A673 (cell line): ENCODE measurements around the gene BCAP29. TPM values are rescaled to one million over a fixed set of nuclear protein-coding genes. Genes with fewer than 3 reads are reported as not detected.

Experiments used
- BruUV-seq: library from RNA; stranded (reverse); fragments of 400-500 nt; replicated peaks from 2 replicates; lab custom pipeline; 2021; lab: Mats Ljungman, UMichigan
- CTCF ChIA-PET: fragments of 300-600 bp; sonication (Branson Sonifier 250); formaldehyde crosslinking; loops from one replicate; lab custom pipeline; 2022; ENCODE audit warnings: antibody characterized with exemption; lab: Charles Lee
- POLR2A ChIA-PET: fragments of 300-600 bp; sonication (Branson Sonifier 250); formaldehyde crosslinking; loops from one replicate; lab custom pipeline; 2022; ENCODE audit warnings: antibody characterized with exemption; ENCODE audit not compliant: low non-redundant PET; lab: Charles Lee
- DNase-seq: peaks from one replicate; pipeline ENCODE4 v3.0.0-alpha.2; 2015; ENCODE audit warnings: low spot score
- H3K27ac ChIP-seq: fragments of 200-600 bp; sonication (generic); 2 replicates; pipeline ENCODE4 v1.5.1; 2016; ENCODE audit warnings: mixed run types, low read depth, mild to moderate bottlenecking, mixed read lengths, antibody characterized with exemption, low read length; ENCODE audit not compliant: poor library complexity, severe bottlenecking
- H3K27me3 ChIP-seq: fragments of 200-600 bp; sonication (generic); replicated peaks from 2 replicates; pipeline ENCODE4 v1.6.1; 2017; ENCODE audit warnings: mixed run types, low read depth, mild to moderate bottlenecking, mixed read lengths, antibody characterized with exemption, low read length; ENCODE audit not compliant: insufficient read depth, poor library complexity
- H3K36me3 ChIP-seq: fragments of 200-600 bp; sonication (generic); 2 replicates; pipeline ENCODE4 v1.6.1; 2016; ENCODE audit warnings: mixed run types, mild to moderate bottlenecking, mixed read lengths, antibody characterized with exemption, low read length; ENCODE audit not compliant: insufficient read depth, poor library complexity, severe bottlenecking
- H3K4me1 ChIP-seq: fragments of 200-600 bp; sonication (generic); 2 replicates; pipeline ENCODE4 v1.6.1; 2017; ENCODE audit warnings: mixed run types, mild to moderate bottlenecking, mixed read lengths, antibody characterized with exemption, low read length; ENCODE audit not compliant: insufficient read depth, poor library complexity, severe bottlenecking
- H3K4me3 ChIP-seq: fragments of 200-600 bp; sonication (generic); 2 replicates; pipeline ENCODE4 v1.5.1; 2016; ENCODE audit warnings: low read depth, mixed run types, mild to moderate bottlenecking, mixed read lengths, low read length; ENCODE audit not compliant: poor library complexity, severe bottlenecking
- H3K9me3 ChIP-seq: fragments of 200-600 bp; sonication (generic); 2 replicates; pipeline ENCODE4 v1.6.1; 2016; ENCODE audit warnings: mixed run types, low read depth, mild to moderate bottlenecking, mixed read lengths, antibody characterized with exemption, low read length; ENCODE audit not compliant: poor library complexity, severe bottlenecking
- CTCF ChIP-seq: fragments of 300-800, 200-600 bp; sonication (generic); conservative IDR thresholded peaks from 2 replicates; pipeline ENCODE4 v1.5.1; 2017; ENCODE audit warnings: low read depth, mild to moderate bottlenecking, antibody characterized with exemption, low read length, moderate library complexity, mixed read lengths
- EZH2 ChIP-seq: fragments of 200-600 bp; sonication (generic); IDR thresholded peaks from 2 replicates; pipeline ENCODE4 v1.6.1; 2017; ENCODE audit warnings: borderline replicate concordance, low read depth, mild to moderate bottlenecking, mixed read lengths, antibody characterized with exemption, low read length; ENCODE audit not compliant: poor library complexity, severe bottlenecking
- intact Hi-C: fragments of 100-400 bp; cut with micrococcal nuclease; formaldehyde crosslinking; loops from one replicate; pipeline ENCODE4 v1.10.0; 2022; ENCODE audit not compliant: unreplicated experiment
- total RNA-seq: library from RNA; stranded (reverse); gene quantifications from 2 replicates; pipeline ENCODE4 v1.2.3, GENCODE V29; 2021

Gene BCAP29
- total RNA-seq, 1 experiment from 2014 or later, result 32.0 TPM

GRCh38 chr7:107591421-107591820, 11.4 kb downstream of the BCAP29 start:
- Histone ChIP-seq H3K4me1 (no peaks in the 10 kb centered on the region), H3K9me3 (no peaks in the 10 kb centered on the region), H3K27me3 (no peaks in the 10 kb centered on the region), H3K27ac (no peak overlapping the region), H3K4me3 (no peak overlapping the region), H3K36me3 (no peaks in the 10 kb centered on the region)
- CTCF ChIA-PET, result no interaction called here
- BruUV-seq, result no TSS peak
- TF ChIP-seq EZH2 (no peak), CTCF (no peak)
- DNase-seq, result no peak
- POLR2A ChIA-PET, result no interaction called here
- intact Hi-C loops, result no loop called here

- ChIA-PET CTCF (no interaction called here), POLR2A (no interaction called here)
- no TSS peak for BruUV-seq
- H3K36me3 ChIP-seq, result no peaks in the 10 kb centered on the region
- no peak for DNase-seq
- no peaks in the 10 kb centered on the region for H3K9me3 ChIP-seq
- intact Hi-C loops, result no loop called here
- H3K4me1 ChIP-seq, result no peaks in the 10 kb centered on the region
- H3K27me3 ChIP-seq, result no peaks in the 10 kb centered on the region
- H3K4me3 ChIP-seq, result no peak overlapping the region
- no peak overlapping the region for H3K27ac ChIP-seq
- no peak for TF ChIP-seq CTCF
- TF ChIP-seq EZH2, result no peak
Measured at GRCh38 chr7:107592361-107593024, 12.4 kb downstream of the BCAP29 start.

- no TSS peak for BruUV-seq
- ChIA-PET CTCF (no interaction called here), POLR2A (no interaction called here)
- no peaks in the 10 kb centered on the region for H3K27me3 ChIP-seq
- DNase-seq, result no peak
- H3K4me1 ChIP-seq, result no peaks in the 10 kb centered on the region
- no peaks in the 10 kb centered on the region for H3K36me3 ChIP-seq
- H3K4me3 ChIP-seq, result no peak overlapping the region
- intact Hi-C loops, result no loop called here
- no peaks in the 10 kb centered on the region for H3K9me3 ChIP-seq
- TF ChIP-seq CTCF, result no peak
- TF ChIP-seq EZH2, result no peak
- H3K27ac ChIP-seq, result no peak overlapping the region
Measured at GRCh38 chr7:107593025-107593410, 13.0 kb downstream of the BCAP29 start.
